Measurements from ENCODE around the gene TRAF4.

TRAF4 gene

GRCh38 chr17:28743243-28744103, at the start of gene TRAF4:
Gene TRAF4, plus strand, starts transcription at chr17:28744011. Its CDS starts 102 bp downstream, at chr17:28744113.
- DNase-seq = peak; percentile 82 to 89

- DNase-seq = peak in 1 of 2 donors; percentile 22
Observed at GRCh38 chr17:28698253-28698941, 45.4 kb upstream of the TRAF4 start.

GRCh38 chr17:28700278-28700677, 43.5 kb upstream of the TRAF4 start:
- no peak for DNase-seq

GRCh38 chr17:28700830-28701492, 42.9 kb upstream of the TRAF4 start:
- DNase-seq = no peak

- no peak for DNase-seq
Observed at GRCh38 chr17:28702026-28702751, 41.6 kb upstream of the TRAF4 start.

GRCh38 chr17:28702752-28703150, 41.1 kb upstream of the TRAF4 start:
- no peak for DNase-seq

GRCh38 chr17:28703552-28704218, 40.1 kb upstream of the TRAF4 start:
- DNase-seq = no peak

GRCh38 chr17:28704219-28704858, 39.5 kb upstream of the TRAF4 start:
- no peak for DNase-seq

- DNase-seq = no peak
Observed at GRCh38 chr17:28705074-28705659, 38.6 kb upstream of the TRAF4 start.

- DNase-seq = no peak
Observed at GRCh38 chr17:28705728-28706334, 38.0 kb upstream of the TRAF4 start.

- no peak for DNase-seq
Observed at GRCh38 chr17:28706471-28707338, 37.1 kb upstream of the TRAF4 start.

- DNase-seq = no peak
Observed at GRCh38 chr17:28707339-28707720, 36.5 kb upstream of the TRAF4 start.

GRCh38 chr17:28710861-28711722, 32.7 kb upstream of the TRAF4 start:
- DNase-seq = peak; percentile 89 to 96

- DNase-seq = no peak
Observed at GRCh38 chr17:28711723-28712031, 32.1 kb upstream of the TRAF4 start, which contains the start of gene PROCA1. Gene PROCA1, minus strand, starts transcription at chr17:28711888. Its CDS starts 228 bp downstream, at chr17:28711660.

- peak; percentile 73 to 78 for DNase-seq
Observed at GRCh38 chr17:28712032-28712704, 31.6 kb upstream of the TRAF4 start.

- DNase-seq = no peak
Observed at GRCh38 chr17:28712705-28713415, 31.0 kb upstream of the TRAF4 start.

- no peak for DNase-seq
Observed at GRCh38 chr17:28714281-28714680, 29.5 kb upstream of the TRAF4 start.

GRCh38 chr17:28715217-28715616, 28.6 kb upstream of the TRAF4 start:
- DNase-seq = no peak
